ENCODE measurements around the gene TMED3. TPM values are rescaled to one million over a fixed set of nuclear protein-coding genes. Genes with fewer than 3 reads are reported as not detected.

Gene TMED3
- polyA plus RNA-seq, 2 of the 4 experiments (the other 2 are of a cell fraction), result 149 to 202 TPM

- ATAC-seq, result no peak
- no peak for TF ChIP-seq POLR2A (IDR thresholded peaks at IDR 0.05; ENCODE audit: low read length)
- no peak for TF ChIP-seq HES2 (IDR thresholded peaks at IDR 0.05)
- ChIA-PET POLR2A (no interaction called here), CTCF (interaction anchor here (0.6 to 1.0 kb wide), 4 partner anchors 29 to 501 kb away, joined by 3 to 6 read pairs (median 4); no protein-coding TSS in a partner anchor)
- Histone ChIP-seq H3K9me3 (no peaks in the 10 kb centered on the region), H3K27ac (no peak overlapping the region), H3K4me2 (no peak overlapping the region), H3K4me1 (no peaks in the 10 kb centered on the region), H3K4me3 (no peak overlapping the region)
- DNase-seq (ENCODE audit: low read depth in 1 of 2, low spot score in 1 of 2), result no peak
- WGBS (ENCODE audit: missing lambda C conversion rate), result 96% methylated on average over 1 of the region's 1 CpG
- FAIRE-seq, result no peak
These were observed 41.3 kb downstream of the TMED3 start for GRCh38 chr15:79352206-79352605.

GRCh38 chr15:79357566-79357965, 46.7 kb downstream of the TMED3 start:
- ChIA-PET CTCF (interaction anchor here (1.8 to 4.6 kb wide), 2 partner anchors 17 to 24 kb away, joined by 10 to 20 read pairs; no protein-coding TSS in a partner anchor), POLR2A (no interaction called here)
- no peak for FAIRE-seq
- H3K4me1 ChIP-seq, result no peaks in the 10 kb centered on the region
- ATAC-seq, result no peak
- no peak for TF ChIP-seq BCL3 (IDR thresholded peaks at IDR 0.05)
- no peak for TF ChIP-seq ZC3H11A (IDR thresholded peaks at IDR 0.05)
- TF ChIP-seq HOXA7 (CRISPR knock-in tag; IDR thresholded peaks at IDR 0.05), result no peak
- no peak for TF ChIP-seq ATOH8 (CRISPR knock-in tag; IDR thresholded peaks at IDR 0.05; ENCODE audit: low read depth)
- TF ChIP-seq PBX3 (IDR thresholded peaks at IDR 0.05), result no peak
- no peak for TF ChIP-seq CBX8 (IDR thresholded peaks at IDR 0.05)
- no peak for TF ChIP-seq PHF8 (IDR thresholded peaks at IDR 0.05; ENCODE audit: borderline replicate concordance, low read depth)
- no peak for TF ChIP-seq MAFK (IDR thresholded peaks at IDR 0.05; ENCODE audit: partially characterized antibody)
- TF ChIP-seq HEYL (CRISPR knock-in tag; IDR thresholded peaks at IDR 0.05), result no peak
- no peak for TF ChIP-seq RNF2 (IDR thresholded peaks at IDR 0.05; ENCODE audit: borderline replicate concordance, low read depth)
- no peak for TF ChIP-seq HMGXB4 (CRISPR knock-in tag; IDR thresholded peaks at IDR 0.05; ENCODE audit: borderline replicate concordance)
- no peak for DNase-seq (ENCODE audit: low read depth in 1 of 2, low spot score in 1 of 2)
- no peak overlapping the region for H3K4me3 ChIP-seq
- H3K27ac ChIP-seq, result no peak overlapping the region
- H3K9me3 ChIP-seq, result no peaks in the 10 kb centered on the region
- H3K4me2 ChIP-seq, result no peak overlapping the region
- WGBS (ENCODE audit: missing lambda C conversion rate), result 94% methylated on average over 3 of the region's 3 CpGs

- WGBS (ENCODE audit: missing lambda C conversion rate), result 68% methylated on average over 3 of the region's 3 CpGs
- Histone ChIP-seq H3K4me2 (no peak overlapping the region), H3K27ac (no peak overlapping the region), H3K4me1 (no peaks in the 10 kb centered on the region), H3K9me3 (no peaks in the 10 kb centered on the region), H3K4me3 (no peak overlapping the region)
- FAIRE-seq (no peak), DNase-seq (ENCODE audit: low read depth in 1 of 2, low spot score in 1 of 2) (no peak), ATAC-seq (no peak)
- POLR2A ChIA-PET, result no interaction called here
- CTCF ChIA-PET, result interaction anchor here (1.8 to 2.5 kb wide), 2 partner anchors 18 to 24 kb away, joined by 10 to 11 read pairs; no protein-coding TSS in a partner anchor
- TF ChIP-seq ESRRA (IDR thresholded peaks at IDR 0.05; ENCODE audit: borderline replicate concordance, low read length) (no peak), ZFP36 (IDR thresholded peaks at IDR 0.05; ENCODE audit: borderline replicate concordance, partially characterized antibody) (no peak), HEYL (CRISPR knock-in tag; IDR thresholded peaks at IDR 0.05) (no peak), ATOH8 (CRISPR knock-in tag; IDR thresholded peaks at IDR 0.05; ENCODE audit: low read depth) (no peak), PHF8 (IDR thresholded peaks at IDR 0.05; ENCODE audit: borderline replicate concordance, low read depth) (no peak), TP53 (CRISPR knock-in tag; IDR thresholded peaks at IDR 0.05) (no peak), ZSCAN20 (CRISPR knock-in tag; IDR thresholded peaks at IDR 0.05) (no peak), RNF2 (IDR thresholded peaks at IDR 0.05; ENCODE audit: borderline replicate concordance, low read depth) (no peak), EHMT2 (IDR thresholded peaks at IDR 0.05; ENCODE audit: low read depth) (no peak), POLR2AphosphoS2 (conservative IDR thresholded peaks at IDR 0.05; ENCODE audit: low read length) (no peak), CHD4 (IDR thresholded peaks at IDR 0.05; ENCODE audit: borderline replicate concordance) (no peak), JUNB (IDR thresholded peaks at IDR 0.05) (no peak), ELK1 (IDR thresholded peaks at IDR 0.05; ENCODE audit: low read depth, low read length) (no peak), SREBF2 (IDR thresholded peaks at IDR 0.05) (no peak), RARB (CRISPR knock-in tag; IDR thresholded peaks at IDR 0.05) (no peak), RAD21 (conservative IDR thresholded peaks at IDR 0.05 in 1 of 2, IDR thresholded peaks at IDR 0.05 in 1 of 2) (no peak), MAFK (IDR thresholded peaks at IDR 0.05; ENCODE audit: partially characterized antibody) (no peak)
These were observed 47.2 kb downstream of the TMED3 start for GRCh38 chr15:79358069-79358468.

Measured in A549 (cell line).